Endothelial cell of umbilical vein (primary cell): ENCODE results near the gene MEI1. TPM values are rescaled to one million over a fixed set of nuclear protein-coding genes. Genes with fewer than 3 reads are reported as not detected.

ENCODE experiments used
- BruUV-seq: library from RNA; stranded (reverse); fragments of 400-500 nt; replicated peaks from 2 replicates; lab custom pipeline; 2021; lab: Mats Ljungman, UMichigan
- CTCF ChIA-PET: fragments of 300-600, 350-600 bp; sonication (Branson Sonifier 250); formaldehyde crosslinking; loops from one replicate; lab custom pipeline; 2021; ENCODE audit warnings: antibody characterized with exemption, inconsistent platforms; lab: Charles Lee
- POLR2A ChIA-PET: fragments of 300-600, 350-600 bp; sonication (Branson Sonifier 250); formaldehyde crosslinking; loops from one replicate; lab custom pipeline; 2021; ENCODE audit warnings: antibody characterized with exemption, inconsistent platforms; lab: Charles Lee
- DNase-seq: peaks from one replicate; pipeline ENCODE4 v3.0.0-alpha.2; 2011; ENCODE audit warnings: low read depth, low spot score
- FAIRE-seq: peaks from 2 replicates; lab custom pipeline; 2011; peaks lifted over from hg19 to GRCh38; lab: Jason Lieb, UNC
- H2AFZ ChIP-seq: 2 replicates; pipeline ENCODE4 v1.6.0; 2012; ENCODE audit warnings: low read depth, low read length, control low read depth, inconsistent platforms
- H3K27ac ChIP-seq: 2 replicates; pipeline ENCODE4 v1.5.1; 2011; ENCODE audit warnings: low read depth, mild to moderate bottlenecking, control low read depth, low read length, moderate library complexity; ENCODE audit not compliant: insufficient read depth
- H3K27me3 ChIP-seq, 2 experiments: 2 replicates each; pipeline versions ENCODE4 v1.6.0 to v1.6.1; 2011; ENCODE audit warnings: low read length in 2 of 2, mixed read lengths in 1 of 2; ENCODE audit not compliant: control insufficient read depth in 2 of 2, insufficient read depth in 2 of 2
- H3K36me3 ChIP-seq, 2 experiments: 2 replicates in 1 of 2; 3 replicates in 1 of 2; pipeline ENCODE4 v1.5.1; 2011; ENCODE audit warnings: low read length in 2 of 2, mild to moderate bottlenecking in 1 of 2, moderate library complexity in 1 of 2; ENCODE audit not compliant: control insufficient read depth in 2 of 2, insufficient read depth in 2 of 2; ENCODE audit errors: extremely low read depth in 1 of 2
- H3K4me1 ChIP-seq: 3 replicates; pipeline ENCODE4 v1.5.1; 2011; ENCODE audit warnings: mild to moderate bottlenecking, low read length; ENCODE audit not compliant: control insufficient read depth, insufficient read depth; ENCODE audit errors: extremely low read depth
- H3K4me2 ChIP-seq: 2 replicates; pipeline ENCODE4 v1.6.1; 2011; ENCODE audit warnings: low read length, control low read depth, mixed read lengths; ENCODE audit not compliant: insufficient read depth
- H3K4me3 ChIP-seq, 3 experiments: fragments of 200-600 bp in 1 of 3; sonication (generic), shearing (Covaris generic) in 1 of 3; replicated peaks in 1 of 3; 2 replicates each; pipeline ENCODE4 v1.5.1; 2011 to 2016; ENCODE audit warnings: control low read depth in 3 of 3, low read length in 3 of 3, mild to moderate bottlenecking in 2 of 3, inconsistent platforms in 1 of 3, low read depth in 1 of 3, moderate library complexity in 1 of 3; ENCODE audit not compliant: insufficient read depth in 1 of 3
- H3K79me2 ChIP-seq: 2 replicates; pipeline ENCODE4 v1.6.0; 2012; ENCODE audit warnings: low read length, inconsistent platforms; ENCODE audit not compliant: control insufficient read depth, insufficient read depth
- H3K9ac ChIP-seq: replicated peaks from 2 replicates; pipeline ENCODE3; 2011; ENCODE audit warnings: low read length, control low read depth; ENCODE audit not compliant: insufficient read depth; ENCODE audit errors: extremely low read depth
- H3K9me1 ChIP-seq: replicated peaks from 3 replicates; pipeline ENCODE4 v1.6.0; 2011; ENCODE audit warnings: mild to moderate bottlenecking, low read length; ENCODE audit not compliant: control insufficient read depth, insufficient read depth; ENCODE audit errors: extremely low read depth
- H3K9me3 ChIP-seq: replicated peaks from 2 replicates; pipeline ENCODE4 v1.5.1; 2012; ENCODE audit warnings: low read length, inconsistent platforms; ENCODE audit not compliant: control insufficient read depth, insufficient read depth
- H4K20me1 ChIP-seq: replicated peaks from 2 replicates; pipeline ENCODE3; 2011; ENCODE audit warnings: mild to moderate bottlenecking, low read length; ENCODE audit not compliant: control insufficient read depth, insufficient read depth; ENCODE audit errors: extremely low read depth
- CTCF ChIP-seq, 2 donors: IDR thresholded peaks; 1 replicate in 1 of 2; 2 replicates in 1 of 2; pipeline ENCODE4 v1.5.1; 2011; ENCODE audit warnings: low read length in 2 of 2, mild to moderate bottlenecking in 2 of 2, moderate library complexity in 2 of 2, control low read depth in 1 of 2, inconsistent platforms in 1 of 2, low read depth in 1 of 2; ENCODE audit not compliant: insufficient read depth in 1 of 2; ENCODE audit errors: extremely low read depth in 1 of 2
- EZH2 ChIP-seq: IDR thresholded peaks from 2 replicates; pipeline ENCODE4 v1.6.1; 2012; ENCODE audit warnings: borderline replicate concordance, low read depth, mild to moderate bottlenecking, moderate library complexity, low read length, inconsistent platforms; ENCODE audit not compliant: severe bottlenecking
- FOS ChIP-seq: IDR thresholded peaks from 2 replicates; pipeline ENCODE4 v1.6.1; 2011; ENCODE audit warnings: mild to moderate bottlenecking, low read length, moderate library complexity, borderline replicate concordance; ENCODE audit not compliant: insufficient read depth
- GATA2 ChIP-seq: IDR thresholded peaks from 2 replicates; pipeline ENCODE4 v1.7.0; 2011; ENCODE audit warnings: low read depth, mild to moderate bottlenecking, moderate library complexity, mixed read lengths, low read length; ENCODE audit not compliant: insufficient read length, insufficient read depth
- JUN ChIP-seq: IDR thresholded peaks from 2 replicates; pipeline ENCODE4 v1.6.1; 2011; ENCODE audit warnings: borderline replicate concordance, low read depth; ENCODE audit not compliant: insufficient read length, insufficient read depth
- MAX ChIP-seq: IDR thresholded peaks from 2 replicates; pipeline ENCODE4 v1.6.1; 2011; ENCODE audit not compliant: insufficient read depth, insufficient read length
- MYC ChIP-seq: IDR thresholded peaks from one replicate; pipeline ENCODE4 v1.6.1; 2011; ENCODE audit warnings: mild to moderate bottlenecking, low read depth, low read length
- POLR2A ChIP-seq: IDR thresholded peaks from 2 replicates; pipeline ENCODE4 v1.6.1; 2012; ENCODE audit warnings: low read depth, mild to moderate bottlenecking, control low read depth, low read length
- POLR2AphosphoS5 ChIP-seq: IDR thresholded peaks from 2 replicates; pipeline ENCODE4 v1.6.1; 2012; ENCODE audit warnings: low read depth, mild to moderate bottlenecking, control low read depth, low read length, moderate library complexity; ENCODE audit not compliant: insufficient read depth
- dilution Hi-C: fragments of 300-500 bp; cut with MboI; formaldehyde crosslinking; loops from one replicate; pipeline ENCODE4 v1.15.0; 2019; ENCODE audit warnings: low sequenced_read_pairs; ENCODE audit not compliant: extremely low pct_ligation_motif_present
- intact Hi-C: fragments of 100-400 bp; cut with micrococcal nuclease; formaldehyde crosslinking; loops from one replicate; pipeline ENCODE4 v1.10.0; 2022
- polyA plus RNA-seq, 4 experiments: library from polyadenylated mRNA; depleted of rRNA in 3 of 4; stranded (reverse) in 3 of 4; unstranded in 1 of 4; fragments of >200 nt; gene quantifications; 2 replicates each; pipeline versions ENCODE4 v1.2.1 to v1.2.3, GENCODE V29; 2011 to 2012; ENCODE audit warnings: missing spikeins in 1 of 4
- total RNA-seq: library from RNA; stranded (reverse); gene quantifications from 2 replicates; pipeline ENCODE4 v1.2.3, GENCODE V29; 2021

Gene MEI1
- total and polyA plus RNA-seq, 2 donors (not counting 3 experiments of a cell fraction or from before 2014, with no cell fraction given): 1.5 to 1.9 TPM

GRCh38 chr22:41820447-41820846 is 121.1 kb downstream of the MEI1 start:
- Histone ChIP-seq H3K4me1 (peaks cover 3% of the 10 kb centered on the region), H3K27me3 (no peaks in the 10 kb centered on the region), H2AFZ (no peak overlapping the region), H3K79me2 (no peaks in the 10 kb centered on the region), H3K4me2 (no peak overlapping the region), H3K9me1 (no peaks in the 10 kb centered on the region), H3K4me3 (no peak overlapping the region), H3K27ac (no peak overlapping the region), H3K36me3 (no peaks in the 10 kb centered on the region), H3K9ac (no peak overlapping the region), H4K20me1 (no peaks in the 10 kb centered on the region), H3K9me3 (no peaks in the 10 kb centered on the region)
- FAIRE-seq (no peak), DNase-seq (no peak)
- no peak for TF ChIP-seq POLR2A
- TF ChIP-seq FOS: no peak
- TF ChIP-seq EZH2: no peak
- TF ChIP-seq GATA2: no peak
- TF ChIP-seq CTCF (IDR thresholded peaks at IDR 0.05; ENCODE audit: extremely low read depth in 1 of 2, insufficient read depth in 1 of 2, low read depth in 1 of 2, low read length in 2 of 2): no peak
- TF ChIP-seq MAX: no peak
- no peak for TF ChIP-seq JUN
- no peak for TF ChIP-seq MYC
- TF ChIP-seq POLR2AphosphoS5: no peak
- ChIA-PET POLR2A (no interaction called here), CTCF (interaction anchor here (3.2 kb wide), 1 partner anchor 121 kb away, joined by 55 read pairs; no protein-coding TSS in a partner anchor)
- intact Hi-C loops: loop anchor here (5.0 kb wide), 1 partner anchor 137 kb away; no protein-coding TSS in a partner anchor
- no TSS peak for BruUV-seq
- dilution Hi-C loops: no loop called here
